ENCODE results near the gene KCNMA1.

GRCh38 chr10:77301305-77301730 lies 336.3 kb downstream of the KCNMA1 start:
- TF ChIP-seq REST (IDR thresholded peaks at IDR 0.05; ENCODE audit: low read depth) (no peak), FOXM1 (IDR thresholded peaks at IDR 0.05; ENCODE audit: borderline replicate concordance, low read depth) (no peak), CREB1 (IDR thresholded peaks at IDR 0.05; ENCODE audit: low read depth) (no peak), MAX (IDR thresholded peaks at IDR 0.05) (no peak), TAF1 (IDR thresholded peaks at IDR 0.05; ENCODE audit: low read depth) (no peak), YY1 (IDR thresholded peaks at IDR 0.05; ENCODE audit: low read depth) (no peak), RAD21 (IDR thresholded peaks at IDR 0.05; ENCODE audit: low read depth) (no peak), EP300 (IDR thresholded peaks at IDR 0.05; ENCODE audit: borderline replicate concordance) (no peak), USF1 (IDR thresholded peaks at IDR 0.05) (no peak), ZBTB7A (IDR thresholded peaks at IDR 0.05; ENCODE audit: low read depth) (no peak), CEBPB (IDR thresholded peaks at IDR 0.05) (no peak), EGR1 (IDR thresholded peaks at IDR 0.05) (no peak), TCF12 (IDR thresholded peaks at IDR 0.05; ENCODE audit: low read depth) (no peak), NFIC (IDR thresholded peaks at IDR 0.05) (no peak)

All from Ishikawa (cell line).